Thoracic aorta (tissue), 2 donors: ENCODE measurements around the gene SGPL1. TPM values are rescaled to one million over a fixed set of nuclear protein-coding genes. Genes with fewer than 3 reads are reported as not detected.

Experiments used
- ATAC-seq: fragments of 150-250 bp; one replicate; pipeline ENCODE4 v1.8.0; 2017; ENCODE audit warnings: low read depth; ENCODE audit not compliant: insufficient number of reproducible peaks, low FRiP score
- DNase-seq: peaks from one replicate; pipeline ENCODE4 v3.0.0-alpha.2; 2020; ENCODE audit warnings: low spot score
- H3K27ac ChIP-seq, 2 donors: fragments of 200-600 bp; sonication (generic); 1 replicate in 1 of 2; 2 replicates in 1 of 2; pipeline ENCODE4 v1.5.1; 2016; ENCODE audit warnings: mild to moderate bottlenecking in 2 of 2, moderate library complexity in 2 of 2
- H3K27me3 ChIP-seq: fragments of 200-600 bp; sonication (generic); replicated peaks from 2 replicates; pipeline ENCODE4 v1.6.0; 2016; ENCODE audit warnings: mild to moderate bottlenecking; ENCODE audit not compliant: insufficient read depth
- H3K36me3 ChIP-seq: fragments of 200-600 bp; sonication (generic); one replicate; pipeline ENCODE4 v1.5.1; 2016
- H3K4me1 ChIP-seq, 2 donors: fragments of 200-600 bp; sonication (generic); 1 replicate in 1 of 2; 2 replicates in 1 of 2; pipeline versions ENCODE4 v1.5.1 to v1.6.0; 2016; ENCODE audit warnings: low read depth in 2 of 2, mild to moderate bottlenecking in 1 of 2; ENCODE audit not compliant: control insufficient read depth in 1 of 2
- H3K4me3 ChIP-seq: fragments of 200-600 bp; sonication (generic); 2 replicates; pipeline ENCODE4 v1.5.1; 2016; ENCODE audit warnings: mild to moderate bottlenecking
- H3K9me3 ChIP-seq: fragments of 200-600 bp; sonication (generic); 2 replicates; pipeline ENCODE4 v1.5.1; 2016
- total RNA-seq, 2 donors: library from RNA; depleted of rRNA; stranded (reverse); fragments of >200 nt; gene quantifications; one replicate each; pipeline versions ENCODE4 v1.1.0 to v1.2.3, GENCODE V29; 2016
- TF ChIP-seq, protein P1 (sequence below): fragments of 200-600 bp; sonication (generic); IDR thresholded peaks from one replicate; pipeline ENCODE4 v1.5.1; 2019; ENCODE audit warnings: antibody characterized with exemption

Gene SGPL1
- total RNA-seq, 2 donors from 2014 or later, result 15.0 to 26.0 TPM

DNA sequence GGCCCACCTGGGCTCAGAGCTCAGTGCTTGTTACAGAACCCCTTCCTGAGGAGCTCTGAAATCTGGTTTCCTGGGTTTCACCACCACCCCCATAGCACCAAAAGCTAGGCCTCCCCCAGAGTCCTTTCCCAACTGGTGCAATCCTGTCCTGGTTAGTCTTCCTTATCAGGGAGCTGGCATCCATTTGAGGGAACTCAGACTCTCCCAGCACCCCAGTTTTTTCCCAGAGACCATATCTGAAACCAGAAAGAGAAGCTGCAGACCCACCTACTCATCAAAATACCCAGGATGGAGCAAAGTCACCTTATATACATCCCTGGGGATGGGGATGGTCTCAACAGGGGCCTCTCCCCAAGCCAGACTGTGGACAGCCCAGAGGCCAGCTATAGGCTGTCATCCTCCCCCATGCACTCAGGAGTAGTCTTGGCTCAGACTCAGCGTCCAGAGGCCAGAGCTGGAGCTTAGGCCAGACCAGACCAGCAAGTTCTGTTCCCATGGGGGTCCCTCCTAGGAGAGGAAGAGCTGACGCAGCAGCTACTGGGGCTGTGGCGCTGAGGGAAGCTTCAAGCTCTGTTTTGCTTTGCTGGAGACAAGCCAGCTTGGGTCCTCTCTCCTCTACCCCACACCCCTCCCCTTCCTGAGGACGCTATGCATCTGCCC, 33.5 kb upstream of the SGPL1 start:
- Histone ChIP-seq H3K27ac (no peak overlapping the region), H3K4me1 (no peaks in the 10 kb centered on the region), H3K36me3 (no peaks in the 10 kb centered on the region), H3K27me3 (no peaks in the 10 kb centered on the region), H3K9me3 (no peaks in the 10 kb centered on the region), H3K4me3 (no peak overlapping the region)
- TF ChIP-seq, protein P1, sequence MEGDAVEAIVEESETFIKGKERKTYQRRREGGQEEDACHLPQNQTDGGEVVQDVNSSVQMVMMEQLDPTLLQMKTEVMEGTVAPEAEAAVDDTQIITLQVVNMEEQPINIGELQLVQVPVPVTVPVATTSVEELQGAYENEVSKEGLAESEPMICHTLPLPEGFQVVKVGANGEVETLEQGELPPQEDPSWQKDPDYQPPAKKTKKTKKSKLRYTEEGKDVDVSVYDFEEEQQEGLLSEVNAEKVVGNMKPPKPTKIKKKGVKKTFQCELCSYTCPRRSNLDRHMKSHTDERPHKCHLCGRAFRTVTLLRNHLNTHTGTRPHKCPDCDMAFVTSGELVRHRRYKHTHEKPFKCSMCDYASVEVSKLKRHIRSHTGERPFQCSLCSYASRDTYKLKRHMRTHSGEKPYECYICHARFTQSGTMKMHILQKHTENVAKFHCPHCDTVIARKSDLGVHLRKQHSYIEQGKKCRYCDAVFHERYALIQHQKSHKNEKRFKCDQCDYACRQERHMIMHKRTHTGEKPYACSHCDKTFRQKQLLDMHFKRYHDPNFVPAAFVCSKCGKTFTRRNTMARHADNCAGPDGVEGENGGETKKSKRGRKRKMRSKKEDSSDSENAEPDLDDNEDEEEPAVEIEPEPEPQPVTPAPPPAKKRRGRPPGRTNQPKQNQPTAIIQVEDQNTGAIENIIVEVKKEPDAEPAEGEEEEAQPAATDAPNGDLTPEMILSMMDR, result no peak
- no peak for ATAC-seq
- no peak for DNase-seq

DNA sequence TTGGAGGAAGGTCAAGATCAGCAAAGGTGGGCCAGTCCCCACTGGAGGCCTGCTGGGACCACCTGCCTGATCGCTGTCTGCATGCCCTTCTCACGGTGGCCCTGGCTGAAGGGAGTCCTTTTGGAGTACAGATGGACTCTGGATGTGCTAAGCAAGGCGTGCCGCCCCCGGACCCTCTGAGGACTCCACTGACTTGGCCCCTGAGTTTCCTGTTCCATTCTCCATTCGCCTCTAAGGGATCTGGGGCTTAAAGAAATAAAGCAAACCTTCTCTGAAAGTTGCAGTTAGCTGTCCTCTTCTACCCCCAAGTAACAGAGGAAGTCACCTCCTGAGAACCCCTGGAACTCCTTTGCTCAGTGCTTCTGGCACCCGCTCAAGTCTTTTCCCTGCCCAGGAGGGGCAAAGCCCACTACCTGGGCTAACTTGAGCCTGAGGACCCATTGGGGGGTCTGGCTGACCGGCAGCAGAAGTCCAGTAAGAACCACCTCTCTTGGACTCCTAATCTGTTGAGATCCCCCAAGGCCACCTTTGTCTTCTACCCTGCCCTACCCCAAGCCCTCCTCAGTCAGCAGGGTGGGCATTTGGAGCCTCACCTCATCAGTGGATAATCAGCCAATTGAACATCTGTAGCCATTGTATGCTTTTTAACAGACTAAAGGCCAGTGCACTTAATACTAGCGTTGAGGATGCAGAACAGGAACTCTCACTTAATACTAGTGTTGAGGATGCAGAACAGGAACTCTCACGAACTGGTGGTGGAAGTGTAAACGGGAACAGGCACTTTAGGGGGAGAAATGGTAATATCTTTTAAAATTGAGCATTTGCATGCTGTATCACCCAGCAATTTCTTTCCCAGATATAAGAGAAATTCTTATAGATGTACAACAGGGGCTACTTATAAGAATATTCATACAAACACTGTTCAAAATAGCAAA, 32.7 kb upstream of the SGPL1 start:
- H3K27me3 ChIP-seq, result no peaks in the 10 kb centered on the region
- no peak overlapping the region for H3K4me3 ChIP-seq
- no peak overlapping the region for H3K27ac ChIP-seq
- no peaks in the 10 kb centered on the region for H3K4me1 ChIP-seq
- ATAC-seq (no peak), DNase-seq (no peak)
- TF ChIP-seq, protein P1, result no peak
- no peaks in the 10 kb centered on the region for H3K36me3 ChIP-seq
- no peaks in the 10 kb centered on the region for H3K9me3 ChIP-seq

DNA sequence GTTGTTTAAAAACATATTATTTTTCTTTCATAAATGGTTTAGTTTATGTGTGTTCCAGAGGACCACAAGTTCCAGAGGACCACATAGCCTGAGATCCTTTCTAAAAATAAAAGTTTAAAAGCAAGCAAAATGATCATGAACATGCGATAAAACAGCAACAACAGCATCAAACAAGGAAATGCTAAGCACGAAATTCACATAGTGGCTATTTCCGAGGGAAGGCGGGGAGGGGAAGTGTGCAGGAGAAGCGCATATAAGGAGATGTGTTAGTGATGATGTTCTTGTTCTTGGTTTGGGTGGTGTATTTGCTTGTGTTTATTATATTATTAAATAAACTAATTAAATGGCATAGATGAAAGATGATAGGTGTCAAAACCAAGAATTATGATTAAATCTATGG, 31.7 kb upstream of the SGPL1 start:
- no peak overlapping the region for H3K27ac ChIP-seq
- H3K27me3 ChIP-seq, result no peaks in the 10 kb centered on the region
- ATAC-seq, result no peak
- H3K4me3 ChIP-seq, result no peak overlapping the region
- H3K36me3 ChIP-seq, result no peaks in the 10 kb centered on the region
- no peaks in the 10 kb centered on the region for H3K9me3 ChIP-seq
- DNase-seq, result no peak
- H3K4me1 ChIP-seq, result no peaks in the 10 kb centered on the region
- TF ChIP-seq, protein P1, result no peak

DNA sequence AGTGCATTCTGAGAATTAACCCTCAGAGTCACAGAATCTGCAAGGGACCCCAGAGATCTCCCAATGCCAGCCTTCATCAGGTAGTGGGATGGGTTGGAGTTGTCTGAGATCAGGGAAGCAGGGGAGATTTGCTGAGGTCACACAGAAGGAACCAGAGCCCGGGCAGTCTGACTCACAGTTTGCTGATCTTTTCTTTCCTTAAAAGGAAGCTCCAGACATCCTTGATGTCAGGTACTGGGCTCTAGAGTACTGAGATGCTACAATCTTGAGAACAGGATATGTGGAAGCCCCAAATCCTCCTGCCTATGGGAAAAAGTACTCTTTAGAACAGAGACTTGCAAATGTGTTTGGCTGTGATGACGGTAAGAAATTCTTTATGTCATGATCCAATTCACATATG, 31.3 kb upstream of the SGPL1 start:
- Histone ChIP-seq H3K36me3 (no peaks in the 10 kb centered on the region), H3K27ac (no peak overlapping the region), H3K4me1 (no peaks in the 10 kb centered on the region), H3K9me3 (no peaks in the 10 kb centered on the region), H3K27me3 (no peaks in the 10 kb centered on the region), H3K4me3 (no peak overlapping the region)
- DNase-seq, result no peak
- no peak for ATAC-seq
- TF ChIP-seq, protein P1, result no peak

DNA sequence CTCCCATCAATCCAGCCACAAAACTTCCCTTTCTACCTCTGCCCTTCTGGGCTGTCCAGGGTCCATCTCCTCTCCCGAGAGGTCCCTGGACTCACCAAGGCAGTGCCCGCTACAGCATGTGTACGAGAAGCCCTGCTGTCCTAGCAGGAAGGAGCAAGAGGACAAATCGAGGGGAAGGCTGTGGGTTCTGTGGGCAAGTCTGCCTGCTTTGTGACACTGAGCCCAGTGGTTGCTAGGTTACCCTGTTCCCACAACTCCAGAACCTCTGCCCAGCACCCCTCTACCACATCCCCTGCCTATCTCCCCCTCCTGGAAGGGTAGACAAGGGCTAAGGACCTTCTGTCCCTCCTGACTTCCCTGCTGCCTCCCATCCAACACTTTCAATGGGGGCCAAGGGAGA, 30.6 kb upstream of the SGPL1 start, which contains the start of gene TBATA:
TBATA (minus strand) TSS at position 188 of the 400 bp plus-strand sequence. CDS start 1,998 bp downstream, outside the sequence.
- H3K36me3 ChIP-seq, result no peaks in the 10 kb centered on the region
- H3K27ac ChIP-seq, result no peak within 1 kb of the TSS
- TF ChIP-seq, protein P1, result no peak
- no peak for ATAC-seq
- DNase-seq, result no peak
- H3K27me3 ChIP-seq, result no peaks in the 10 kb centered on the region
- no peaks in the 10 kb centered on the region for H3K4me1 ChIP-seq
- H3K9me3 ChIP-seq, result no peaks in the 10 kb centered on the region
- H3K4me3 ChIP-seq, result no peak within 1 kb of the TSS
